Omental fat pad (tissue), 4 donors: ENCODE measurements around the gene EIF4E1B. TPM values are rescaled to one million over a fixed set of nuclear protein-coding genes. Genes with fewer than 3 reads are reported as not detected.

Experiments
- ATAC-seq: fragments of 150-250 bp; one replicate; pipeline ENCODE4 v1.9.1; 2016; ENCODE audit warnings: mild to moderate bottlenecking, moderate library complexity; ENCODE audit not compliant: low FRiP score
- DNase-seq: peaks from one replicate; pipeline ENCODE4 v3.0.0-alpha.2; 2019; ENCODE audit warnings: low spot score
- CTCF ChIP-seq, 3 donors: fragments of 450-650 bp; IDR thresholded peaks; one replicate each; pipeline ENCODE4 v1.5.1; 2016 to 2017; ENCODE audit warnings: antibody characterized with exemption in 3 of 3, mild to moderate bottlenecking in 3 of 3, moderate library complexity in 2 of 3
- total RNA-seq, 4 donors: library from RNA; depleted of rRNA; stranded (reverse); fragments of >200 nt; gene quantifications; one replicate each; pipeline ENCODE4 v1.1.0, GENCODE V29; 2016

Gene EIF4E1B
- total RNA-seq, 4 donors from 2014 or later, result not detected

DNA sequence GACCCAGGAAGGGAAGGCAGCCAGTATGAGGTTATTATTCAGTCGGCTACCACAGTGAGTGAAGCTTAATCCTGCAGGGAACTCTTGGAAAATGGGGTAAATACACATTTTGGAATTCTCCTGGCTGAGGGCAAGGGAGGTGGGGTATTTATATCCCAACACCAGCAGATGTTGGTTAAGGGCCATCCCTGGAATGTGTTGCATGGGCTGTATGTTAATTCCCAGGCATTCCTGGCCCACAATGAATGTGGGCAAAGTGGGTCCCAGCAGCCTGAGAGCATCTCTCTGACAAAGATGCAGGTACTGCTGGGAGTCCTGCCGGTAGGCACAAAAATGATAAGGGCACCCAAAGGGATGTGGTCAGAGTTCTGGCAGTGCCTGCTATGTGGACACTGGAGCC, 17.6 kb upstream of the EIF4E1B start:
- TF ChIP-seq CTCF (IDR thresholded peaks at IDR 0.05), result no peak
- DNase-seq, result no peak
- ATAC-seq, result no peak

- TF ChIP-seq CTCF (IDR thresholded peaks at IDR 0.05), result no peak
- DNase-seq, result no peak
- ATAC-seq, result no peak
Measured at GRCh38 chr5:176614805-176615478, 15.5 kb upstream of the EIF4E1B start.

GRCh38 chr5:176616511-176616910, 14.0 kb upstream of the EIF4E1B start:
- no peak for DNase-seq
- no peak for TF ChIP-seq CTCF (IDR thresholded peaks at IDR 0.05)
- no peak for ATAC-seq

GRCh38 chr5:176618783-176619182, 11.7 kb upstream of the EIF4E1B start:
- TF ChIP-seq CTCF (IDR thresholded peaks at IDR 0.05), result no peak
- ATAC-seq (no peak), DNase-seq (no peak)

GRCh38 chr5:176619203-176619568, 11.3 kb upstream of the EIF4E1B start:
- no peak for TF ChIP-seq CTCF (IDR thresholded peaks at IDR 0.05)
- ATAC-seq (peak; percentile 18), DNase-seq (no peak)

DNA sequence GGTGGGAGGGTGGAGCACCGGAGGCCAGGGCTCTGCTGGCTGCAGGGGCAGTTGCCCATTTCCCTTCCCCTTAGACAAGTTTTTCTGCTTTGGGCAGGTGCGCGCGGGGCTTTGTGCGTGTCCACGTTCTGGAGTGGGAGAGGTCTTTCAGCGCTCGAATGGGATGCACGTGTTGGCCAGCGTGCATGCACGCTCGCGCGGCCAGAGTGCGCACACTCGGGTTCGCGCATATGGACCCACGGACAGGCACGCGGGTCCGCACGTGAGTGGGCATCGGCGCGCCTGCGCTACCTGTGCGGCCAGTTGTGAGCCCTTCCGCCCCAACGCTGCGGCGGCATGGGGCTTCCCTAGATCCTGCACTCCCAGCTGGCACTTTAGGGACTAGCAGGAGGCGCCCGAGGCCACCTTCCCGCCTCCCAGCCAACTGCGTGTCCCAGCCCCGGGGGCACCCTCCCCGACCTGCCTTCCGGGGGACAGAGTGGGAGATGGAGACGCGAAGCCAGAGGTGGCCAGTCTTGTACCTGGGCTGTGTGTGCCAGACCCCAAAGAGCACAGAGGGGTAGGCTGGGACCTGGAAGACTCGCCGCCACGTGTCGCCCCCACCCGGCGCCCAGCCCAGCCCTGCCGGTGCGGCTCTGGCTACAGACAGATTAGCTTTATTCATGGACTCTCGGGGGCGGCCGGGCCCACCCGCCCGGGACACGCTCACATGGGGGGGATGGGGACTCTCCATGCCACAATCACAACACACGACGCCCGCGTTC, 10.7 kb upstream of the EIF4E1B start:
- DNase-seq, result no peak
- no peak for ATAC-seq

More for the DNA sequence above, 10.7 kb upstream of the EIF4E1B start:
- TF ChIP-seq CTCF (IDR thresholded peaks at IDR 0.05), result no peak
